Myocyte (in vitro differentiated cells): ENCODE data around the gene SCT. TPM values are rescaled to one million over a fixed set of nuclear protein-coding genes. Genes with fewer than 3 reads are reported as not detected.

Source experiments
- DNase-seq: peaks from one replicate; pipeline ENCODE4 v3.0.0-alpha.2; 2012; ENCODE audit warnings: low read depth
- total RNA-seq: library from RNA; depleted of rRNA; stranded (reverse); fragments of >200 nt; gene quantifications from 2 replicates; pipeline ENCODE4 v1.2.3, GENCODE V29; 2014

The SCT gene
- total RNA-seq, 1 donor from 2014 or later, result not detected

DNA sequence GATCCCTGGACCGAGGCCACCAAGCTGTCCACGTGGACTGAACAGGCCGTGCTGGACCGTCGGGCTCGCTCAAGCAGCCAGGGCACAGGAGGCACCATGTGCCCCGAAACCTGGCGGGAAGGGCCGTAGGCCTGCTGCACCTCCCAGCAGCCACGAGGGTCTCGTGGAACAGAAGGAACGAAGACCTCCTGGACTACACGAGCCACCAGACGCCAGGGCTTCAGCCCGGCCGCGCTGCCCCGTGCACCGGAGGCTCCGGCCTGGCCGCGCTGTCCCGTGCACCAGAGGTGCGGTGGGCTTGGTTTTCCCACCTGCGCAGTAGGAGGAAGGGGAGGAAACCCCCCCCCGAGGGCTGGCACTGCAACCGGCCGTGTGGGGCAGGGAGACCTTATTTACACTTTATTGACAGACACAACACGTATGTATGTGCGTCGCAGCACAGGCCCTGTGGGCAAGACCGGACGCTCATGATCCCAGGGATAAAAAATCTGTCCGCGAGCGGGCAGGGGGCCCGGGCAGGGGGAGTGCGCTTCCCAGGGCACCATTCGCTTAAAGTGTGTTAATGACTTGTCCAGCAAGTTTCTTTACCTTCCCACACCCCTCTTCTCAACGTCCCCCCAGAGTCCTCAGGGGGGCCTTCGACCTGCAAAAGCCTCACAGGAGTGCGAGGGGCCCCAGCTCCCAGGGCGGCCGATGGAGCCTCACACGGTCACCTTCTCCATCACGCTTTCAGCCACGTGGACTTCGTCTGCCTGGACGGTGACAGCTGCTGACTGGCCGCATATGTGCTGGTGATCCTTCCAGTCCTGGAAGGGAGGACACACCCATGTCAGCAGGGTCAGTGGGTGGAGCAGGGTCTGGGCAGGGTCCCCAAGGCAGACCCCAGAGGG, 17.1 kb upstream of the SCT start:
- no peak for DNase-seq

GRCh38 chr11:643366-643765, 16.4 kb upstream of the SCT start:
- no peak for DNase-seq

DNA sequence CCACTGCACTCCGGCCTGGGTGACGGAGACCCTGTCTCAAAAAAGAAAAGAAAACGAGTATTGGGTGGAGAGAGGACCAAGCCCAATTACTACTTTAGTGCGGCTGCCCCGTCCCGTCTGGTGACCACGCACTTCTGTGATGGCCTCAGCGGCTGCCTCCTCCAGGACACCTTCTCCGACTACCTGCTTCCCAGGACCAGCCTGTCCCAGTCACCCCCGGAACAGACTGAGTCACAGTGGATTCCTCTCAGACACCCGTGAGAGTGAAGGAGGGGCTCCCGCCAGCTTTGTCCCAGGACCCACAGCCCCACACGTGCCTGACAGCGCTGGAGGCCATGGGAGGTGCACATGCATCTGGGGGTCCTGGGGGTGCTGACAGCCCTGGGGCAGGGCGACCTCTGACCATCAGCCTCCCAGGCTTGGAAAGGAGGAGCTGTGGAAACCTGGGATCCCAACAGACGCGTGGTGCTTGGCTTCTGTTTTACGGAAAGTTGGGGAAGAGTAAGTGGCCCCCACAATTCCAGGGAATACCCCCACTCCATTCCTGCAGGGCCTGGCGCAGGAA, 14.9 kb upstream of the SCT start:
- no peak for DNase-seq

GRCh38 chr11:640021-640706, 13.2 kb upstream of the SCT start:
- DNase-seq, result no peak

- DNase-seq, result no peak
These were observed 12.5 kb upstream of the SCT start for GRCh38 chr11:639332-639955.

DNA sequence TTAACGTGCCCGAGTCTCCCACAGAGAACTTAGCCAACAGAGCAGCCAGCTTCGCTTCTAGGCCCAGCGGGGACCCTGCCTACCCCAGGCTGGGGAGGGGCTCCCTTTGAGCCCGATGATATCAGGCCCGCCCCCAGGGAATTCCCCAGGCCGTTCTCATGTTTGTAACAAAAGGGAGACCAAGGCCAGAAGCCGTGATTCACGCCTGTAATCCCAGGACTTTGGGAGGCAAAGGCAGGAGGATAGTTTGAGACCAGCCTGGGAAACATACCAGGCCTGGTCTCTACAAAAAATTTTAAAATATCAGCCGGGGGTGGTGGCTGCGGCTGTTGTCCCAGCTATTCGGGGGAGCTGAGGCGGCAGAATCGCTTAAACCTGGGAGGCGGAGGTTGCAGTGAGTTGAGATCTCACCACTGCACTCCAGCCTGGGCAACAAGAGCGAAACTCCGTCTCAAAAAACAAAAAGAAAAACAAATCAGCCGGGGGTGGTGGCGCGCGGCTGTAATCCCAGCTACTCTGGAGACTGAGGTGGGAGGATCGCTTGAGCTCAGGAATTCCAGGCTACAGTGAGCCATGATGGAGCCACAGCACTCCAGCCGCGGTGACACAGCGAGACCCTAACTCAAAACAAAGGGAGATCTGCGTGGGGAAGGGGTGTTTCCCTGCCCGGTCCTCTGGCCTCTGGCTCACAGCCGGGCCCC, 11.8 kb upstream of the SCT start:
- DNase-seq, result no peak

- DNase-seq, result no peak
These were observed 10.9 kb upstream of the SCT start for GRCh38 chr11:637593-638521.

- DNase-seq, result no peak
These were observed 10.3 kb upstream of the SCT start for GRCh38 chr11:637333-637592.

GRCh38 chr11:636511-637332, 9.7 kb upstream of the SCT start, which contains the start of gene DRD4:
Gene DRD4 (plus strand): TSS chr11:637269. CDS start chr11:637305, 36 bp downstream.
- no peak for DNase-seq

DNA sequence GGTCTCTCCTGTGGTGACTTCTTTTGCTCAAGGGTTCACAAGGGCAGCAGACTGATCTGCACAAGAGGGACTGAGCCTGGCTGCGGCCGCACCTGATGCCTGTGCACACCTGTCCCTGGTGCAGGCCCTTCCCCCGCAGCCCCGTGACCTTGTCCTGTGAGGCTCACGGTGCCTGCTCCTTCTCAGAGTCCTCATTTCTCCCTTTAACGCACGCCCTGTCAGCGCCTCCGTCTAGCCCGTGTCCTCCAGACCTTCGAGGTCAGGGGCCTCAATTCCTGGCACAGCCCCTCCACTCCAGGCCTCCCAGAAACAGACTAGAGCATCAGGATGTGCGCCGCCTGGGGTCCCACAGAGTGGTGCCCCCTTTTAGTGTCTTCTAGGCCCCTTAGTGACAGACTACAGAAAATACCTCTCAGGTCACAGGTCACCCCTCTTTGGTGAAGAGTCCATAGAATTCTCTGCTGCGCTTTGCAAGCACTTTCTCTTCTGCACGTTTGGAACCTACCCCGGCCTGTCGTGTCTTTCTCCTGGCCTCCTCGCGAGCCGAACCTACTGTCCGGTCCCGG, 9.0 kb upstream of the SCT start:
- DNase-seq, result no peak

GRCh38 chr11:630871-631270, 3.9 kb upstream of the SCT start:
- DNase-seq, result no peak

- peak; percentile 91 for DNase-seq
These were observed 2.2 kb upstream of the SCT start for GRCh38 chr11:629237-629583.

DNA sequence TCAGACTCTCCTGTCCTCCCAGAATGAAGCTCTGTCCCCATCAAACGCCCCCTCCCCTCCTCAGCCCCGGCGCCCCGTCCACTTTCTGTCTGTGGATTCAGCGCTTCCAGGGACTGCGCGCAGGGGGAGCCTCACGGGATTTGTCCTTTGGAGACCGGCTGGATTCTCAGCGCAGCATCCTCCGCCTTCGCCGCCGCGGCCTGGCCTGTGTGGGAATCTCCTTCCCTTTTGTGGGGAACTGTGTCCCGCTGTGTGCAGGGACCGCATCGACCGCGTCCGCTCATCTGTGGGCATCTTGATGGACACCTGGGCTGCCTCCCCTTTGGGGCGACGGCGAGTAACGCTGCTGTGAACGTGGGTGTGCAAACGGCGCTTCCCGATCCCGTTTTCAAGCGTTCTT, 1.1 kb upstream of the SCT start:
- no peak for DNase-seq

DNA sequence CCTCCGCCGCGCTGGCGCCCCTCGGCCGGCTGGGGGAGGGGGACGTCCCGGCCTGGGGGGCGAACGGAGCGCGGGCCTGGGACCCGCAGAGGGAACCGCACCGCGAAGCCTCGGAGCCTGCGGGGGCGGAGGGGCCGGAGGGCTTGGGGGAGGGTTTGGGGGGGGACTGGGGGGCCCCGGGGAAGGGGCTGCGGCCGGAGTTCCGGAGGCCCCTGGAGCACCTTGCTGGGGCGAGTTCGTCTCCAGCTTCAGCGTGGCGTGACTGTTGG, 261 bp upstream of the SCT start:
- DNase-seq, result no peak

DNA sequence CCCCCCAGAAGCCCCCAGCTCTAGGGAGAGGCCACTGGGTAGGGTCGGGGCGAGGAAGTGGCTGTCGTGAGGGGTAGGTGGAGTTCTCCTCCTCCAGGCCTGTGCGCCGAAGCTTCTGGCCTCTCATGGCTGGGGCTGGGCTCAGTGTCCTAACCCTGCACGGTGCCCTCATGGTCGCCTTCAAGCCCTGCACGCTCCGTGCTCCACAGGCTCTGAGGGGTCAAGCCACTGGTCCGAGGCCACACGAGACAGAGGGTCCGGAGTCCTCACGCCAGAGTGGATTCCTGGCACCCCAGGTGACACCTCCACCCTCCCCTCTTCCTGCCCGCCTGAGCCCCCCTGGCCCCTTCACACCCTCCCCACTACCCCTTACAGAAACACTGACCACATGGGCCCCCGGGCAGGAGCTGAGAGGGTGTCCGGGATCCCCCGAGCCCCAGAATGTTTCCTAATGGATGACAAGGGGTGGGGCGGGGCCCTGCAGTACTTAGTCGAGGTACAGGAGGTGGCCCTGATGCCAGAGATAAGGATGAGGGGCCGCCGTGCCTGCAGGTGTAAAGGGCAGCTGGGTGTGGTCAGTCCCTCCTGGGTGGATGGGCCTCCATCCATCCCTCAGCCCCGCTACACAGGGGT, 1.2 kb downstream of the SCT start:
- no peak for DNase-seq

DNA sequence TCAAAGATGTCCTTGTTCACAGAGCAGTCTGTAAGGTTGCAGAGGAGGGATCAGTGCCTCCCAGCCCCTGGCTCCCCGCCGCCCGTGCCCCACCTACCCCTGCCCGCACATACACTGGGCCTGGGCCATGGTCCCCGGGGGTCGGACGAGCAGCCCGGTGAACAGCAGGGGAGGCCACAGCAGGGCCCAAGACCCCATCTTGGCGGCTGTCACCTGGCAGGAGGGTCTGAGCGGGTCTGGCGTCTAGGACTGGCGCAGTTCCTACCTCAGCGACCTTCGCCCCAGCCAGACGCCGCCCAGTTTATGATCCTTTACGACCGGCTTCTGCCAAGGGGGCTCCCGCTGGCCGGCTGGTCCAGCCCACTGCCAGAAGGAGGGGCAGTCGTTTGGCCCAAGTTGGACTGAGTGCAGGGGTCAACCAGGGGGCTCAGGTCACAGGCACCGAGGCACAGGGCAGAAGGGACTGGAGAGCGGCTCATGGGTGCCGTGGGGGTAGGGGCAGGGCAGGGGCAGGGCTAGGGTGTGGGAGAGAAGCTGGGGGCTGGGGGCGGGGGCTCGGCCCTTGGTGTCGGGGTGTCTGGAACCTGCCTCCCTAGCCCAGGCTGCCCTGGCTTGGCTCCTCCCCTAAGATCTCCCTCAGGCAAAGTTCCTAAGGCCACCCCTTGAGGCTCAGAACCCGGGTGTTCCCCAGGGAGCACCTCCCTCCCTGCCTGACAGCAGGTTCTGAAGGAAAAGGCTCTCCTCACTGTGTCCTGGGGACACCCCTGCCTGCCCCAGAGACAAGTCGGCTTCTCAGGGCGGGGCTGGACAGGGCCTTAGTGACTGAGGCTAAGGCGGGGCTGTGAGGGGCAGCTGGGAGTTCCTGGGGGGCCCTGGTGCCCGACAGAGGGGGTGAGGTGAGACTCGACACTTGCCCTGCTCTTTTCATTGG, 2.0 kb downstream of the SCT start, which contains the start of gene CDHR5:
Gene CDHR5, minus strand, starts transcription at position 251 of the 931 bp plus-strand sequence. Its CDS starts 53 bp downstream, at position 198.
- no peak for DNase-seq

- DNase-seq, result no peak
These were observed 2.8 kb downstream of the SCT start for GRCh38 chr11:623999-624704.
